Stomach (tissue), 9 donors: ENCODE data around the gene EIF4G1. TPM values are rescaled to one million over a fixed set of nuclear protein-coding genes. Genes with fewer than 3 reads are reported as not detected.

ENCODE experiments used
- DNase-seq, 2 donors: peaks; one replicate each; pipeline versions ENCODE4 v3.0.0 to v3.0.0-alpha.2; 2013 to 2019
- H3K27ac ChIP-seq, 5 donors: fragments of 200-600 bp in 4 of 5; sonication (generic) in 4 of 5; one replicate each; pipeline ENCODE4 v1.5.1; 2013 to 2019; ENCODE audit warnings: mild to moderate bottlenecking in 1 of 5, moderate library complexity in 1 of 5
- H3K27me3 ChIP-seq, 3 donors: fragments of 200-600 bp; sonication (generic); one replicate each; pipeline ENCODE4 v1.5.1; 2017 to 2019; ENCODE audit warnings: mixed run types in 1 of 3
- H3K36me3 ChIP-seq, 4 donors: fragments of 200-600 bp; sonication (generic); 1 replicate in 3 of 4; 2 replicates in 1 of 4; pipeline ENCODE4 v1.5.1; 2016 to 2019
- H3K4me1 ChIP-seq, 4 donors: fragments of 200-600 bp; sonication (generic); one replicate each; pipeline ENCODE4 v1.5.1; 2016 to 2019
- H3K4me3 ChIP-seq, 4 donors: fragments of 200-600 bp; sonication (generic) in 3 of 4; one replicate each; pipeline ENCODE4 v1.5.1; 2016 to 2019; ENCODE audit warnings: mild to moderate bottlenecking in 1 of 4
- H3K9me3 ChIP-seq, 4 donors: fragments of 200-600 bp; sonication (generic); one replicate each; pipeline ENCODE4 v1.5.1; 2016 to 2019
- EP300 ChIP-seq: sonication (generic); formaldehyde crosslinking; IDR thresholded peaks from one replicate; pipeline ENCODE4 v1.6.1; 2017; ENCODE audit warnings: antibody characterized with exemption
- POLR2A ChIP-seq, 4 donors: fragments of 450-650 bp; IDR thresholded peaks; one replicate each; pipeline ENCODE4 v1.6.1; 2016; ENCODE audit warnings: antibody characterized with exemption in 4 of 4, control low read depth in 2 of 4, mild to moderate bottlenecking in 1 of 4, moderate library complexity in 1 of 4
- POLR2AphosphoS5 ChIP-seq, 3 donors: sonication (generic); formaldehyde crosslinking; IDR thresholded peaks; one replicate each; pipeline ENCODE4 v1.6.1; 2016; ENCODE audit warnings: antibody characterized with exemption in 3 of 3
- WGBS, 5 donors: extraction: QIAGEN DNeasy Blood & Tissue Kit in 3 of 5; methylation state at CpG; one replicate each; pipeline versions ENCODE4 v1.1.5 to v1.1.7; 2013 to 2018; 5-methylcytosine and 5-hydroxymethylcytosine counted together
- intact Hi-C: fragments of 100-400 bp; cut with DNase I; formaldehyde crosslinking; loops from one replicate; pipeline ENCODE4 v1.15.1; 2023; ENCODE audit warnings: low total_unique reads
- polyA plus RNA-seq, 3 donors: library from polyadenylated mRNA; stranded (reverse); fragments of 200-250 nt; gene quantifications; one replicate each; pipeline ENCODE4 v1.2.3, GENCODE V29; 2013
- total RNA-seq, 5 donors: library from RNA; depleted of rRNA; stranded (reverse); fragments of >200 nt; gene quantifications; one replicate each; pipeline versions ENCODE4 v1.1.0 to v1.2.3, GENCODE V29; 2014 to 2016
- TF ChIP-seq, protein P1 (sequence below), 7 experiments: fragments of 450-650 bp in 4 of 7; fragments of 200-600 bp in 3 of 7; sonication (generic) in 3 of 7; IDR thresholded peaks; one replicate each; pipeline ENCODE4 v1.5.1; 2016 to 2019; ENCODE audit warnings: antibody characterized with exemption in 7 of 7, control low read depth in 2 of 7, mild to moderate bottlenecking in 1 of 7
- donor health status: healthy with polysubstance abuse.
- donor health status: Bipolar disorder and iron deficiency.
- donor health status: healthy.

EIF4G1 gene
- total and polyA plus RNA-seq, 8 donors: 86.5 to 572 (median 181) TPM

DNA sequence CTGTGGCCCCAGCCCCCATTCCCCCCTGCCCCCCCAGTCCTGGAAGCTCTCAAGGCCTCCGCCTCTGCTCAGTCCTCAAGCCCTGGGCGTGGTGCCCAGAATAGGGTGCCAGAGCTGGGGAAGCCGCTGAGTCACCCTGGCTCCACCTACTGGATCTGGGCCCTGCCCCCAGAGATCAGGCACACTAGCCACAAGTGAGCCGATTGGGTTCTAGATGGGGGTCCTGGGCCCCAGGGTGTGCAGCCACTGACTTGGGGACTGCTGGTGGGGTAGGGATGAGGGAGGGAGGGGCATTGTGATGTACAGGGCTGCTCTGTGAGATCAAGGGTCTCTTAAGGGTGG, 5.7 kb downstream of the EIF4G1 start:
- H3K36me3 ChIP-seq: peaks cover 53 to 91% (median 69%) of the 10 kb centered on the region in 4 donors
- intact Hi-C loops: no loop called here
- H3K4me3 ChIP-seq: peak overlapping the region; percentile 29 to 61 (median 33)
- no peaks in the 10 kb centered on the region for H3K9me3 ChIP-seq
- H3K27me3 ChIP-seq: no peaks in the 10 kb centered on the region
- peak; percentile 95 to 98 for DNase-seq
- H3K4me1 ChIP-seq: peaks cover 57 to 71% (median 63%) of the 10 kb centered on the region in 4 donors
- H3K27ac ChIP-seq: peak overlapping the region; percentile 90 to 99 (median 91)
- 0 to 6% (median 2%) methylated on average over 2 to 4 of the region's 4 CpGs; no CpG with 5 or more reads in 1 of the 5 donors for WGBS, 5 donors
- TF ChIP-seq, protein P1, sequence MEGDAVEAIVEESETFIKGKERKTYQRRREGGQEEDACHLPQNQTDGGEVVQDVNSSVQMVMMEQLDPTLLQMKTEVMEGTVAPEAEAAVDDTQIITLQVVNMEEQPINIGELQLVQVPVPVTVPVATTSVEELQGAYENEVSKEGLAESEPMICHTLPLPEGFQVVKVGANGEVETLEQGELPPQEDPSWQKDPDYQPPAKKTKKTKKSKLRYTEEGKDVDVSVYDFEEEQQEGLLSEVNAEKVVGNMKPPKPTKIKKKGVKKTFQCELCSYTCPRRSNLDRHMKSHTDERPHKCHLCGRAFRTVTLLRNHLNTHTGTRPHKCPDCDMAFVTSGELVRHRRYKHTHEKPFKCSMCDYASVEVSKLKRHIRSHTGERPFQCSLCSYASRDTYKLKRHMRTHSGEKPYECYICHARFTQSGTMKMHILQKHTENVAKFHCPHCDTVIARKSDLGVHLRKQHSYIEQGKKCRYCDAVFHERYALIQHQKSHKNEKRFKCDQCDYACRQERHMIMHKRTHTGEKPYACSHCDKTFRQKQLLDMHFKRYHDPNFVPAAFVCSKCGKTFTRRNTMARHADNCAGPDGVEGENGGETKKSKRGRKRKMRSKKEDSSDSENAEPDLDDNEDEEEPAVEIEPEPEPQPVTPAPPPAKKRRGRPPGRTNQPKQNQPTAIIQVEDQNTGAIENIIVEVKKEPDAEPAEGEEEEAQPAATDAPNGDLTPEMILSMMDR (IDR thresholded peaks at IDR 0.05): no peak
- peak in 2 of 3 donors; percentile 75 to 77 for TF ChIP-seq POLR2AphosphoS5 (IDR thresholded peaks at IDR 0.05)
- no peak for TF ChIP-seq EP300
- no peak for TF ChIP-seq POLR2A (IDR thresholded peaks at IDR 0.05)

DNA sequence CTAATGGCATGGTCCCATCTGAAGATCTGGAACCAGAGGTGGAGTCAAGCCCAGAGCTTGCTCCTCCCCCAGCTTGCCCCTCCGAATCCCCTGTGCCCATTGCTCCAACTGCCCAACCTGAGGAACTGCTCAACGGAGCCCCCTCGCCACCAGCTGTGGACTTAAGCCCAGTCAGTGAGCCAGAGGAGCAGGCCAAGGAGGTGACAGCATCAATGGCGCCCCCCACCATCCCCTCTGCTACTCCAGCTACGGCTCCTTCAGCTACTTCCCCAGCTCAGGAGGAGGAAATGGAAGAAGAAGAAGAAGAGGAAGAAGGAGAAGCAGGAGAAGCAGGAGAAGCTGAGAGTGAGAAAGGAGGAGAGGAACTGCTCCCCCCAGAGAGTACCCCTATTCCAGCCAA, 7.3 kb downstream of the EIF4G1 start:
- Histone ChIP-seq H3K27ac (peak overlapping the region in 4 of 5 donors; percentile 22 to 99 (median 94)), H3K36me3 (peaks cover 69 to 95% (median 84%) of the 10 kb centered on the region in 4 donors), H3K4me1 (peaks cover 46 to 59% (median 51%) of the 10 kb centered on the region in 4 donors), H3K4me3 (no peak overlapping the region), H3K27me3 (no peaks in the 10 kb centered on the region), H3K9me3 (no peaks in the 10 kb centered on the region)
- DNase-seq: no peak
- WGBS, 5 donors: 84 to 91% (median 85%) methylated on average over 5 of the region's 5 CpGs
- intact Hi-C loops: no loop called here
- TF ChIP-seq, protein P1 (IDR thresholded peaks at IDR 0.05): no peak
- TF ChIP-seq EP300: no peak
- no peak for TF ChIP-seq POLR2AphosphoS5 (IDR thresholded peaks at IDR 0.05)
- TF ChIP-seq POLR2A (IDR thresholded peaks at IDR 0.05): no peak

DNA sequence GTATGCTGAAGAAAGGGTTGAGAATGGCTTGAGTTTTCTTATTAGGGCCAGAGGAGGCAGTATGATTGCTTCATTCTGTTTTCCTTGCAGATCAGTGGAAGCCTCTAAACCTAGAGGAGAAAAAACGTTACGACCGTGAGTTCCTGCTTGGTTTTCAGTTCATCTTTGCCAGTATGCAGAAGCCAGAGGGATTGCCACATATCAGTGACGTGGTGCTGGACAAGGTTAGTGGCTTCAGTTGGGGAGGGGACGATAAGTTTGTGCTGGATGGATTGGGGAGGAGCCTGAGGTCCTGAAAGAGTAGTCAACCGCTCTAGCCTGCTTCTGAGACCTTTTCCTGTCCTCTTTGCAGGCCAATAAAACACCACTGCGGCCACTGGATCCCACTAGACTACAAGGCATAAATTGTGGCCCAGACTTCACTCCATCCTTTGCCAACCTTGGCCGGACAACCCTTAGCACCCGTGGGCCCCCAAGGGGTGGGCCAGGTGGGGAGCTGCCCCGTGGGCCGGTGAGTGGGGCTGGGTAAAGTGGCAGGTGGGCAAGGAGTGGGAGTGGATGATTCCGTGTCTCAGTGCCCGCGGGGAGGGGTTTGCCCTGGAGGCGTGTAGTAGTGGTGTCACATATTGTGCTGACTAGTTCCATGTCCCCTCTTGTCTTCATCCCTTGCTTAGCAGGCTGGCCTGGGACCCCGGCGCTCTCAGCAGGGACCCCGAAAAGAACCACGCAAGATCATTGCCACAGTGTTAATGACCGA, 8.5 kb downstream of the EIF4G1 start:
- intact Hi-C loops: no loop called here
- Histone ChIP-seq H3K27ac (peak overlapping the region in 4 of 5 donors; percentile 18 to 99 (median 94)), H3K27me3 (no peaks in the 10 kb centered on the region), H3K4me1 (peaks cover 34 to 46% (median 39%) of the 10 kb centered on the region in 4 donors), H3K4me3 (no peak overlapping the region), H3K36me3 (peaks cover 82 to 96% (median 86%) of the 10 kb centered on the region in 4 donors), H3K9me3 (no peaks in the 10 kb centered on the region)
- TF ChIP-seq EP300 (no peak), POLR2AphosphoS5 (IDR thresholded peaks at IDR 0.05) (no peak), POLR2A (IDR thresholded peaks at IDR 0.05) (no peak)
- TF ChIP-seq, protein P1 (IDR thresholded peaks at IDR 0.05): no peak
- DNase-seq: no peak
- WGBS, 5 donors: 83 to 90% (median 86%) methylated on average over 20 of the region's 20 CpGs

DNA sequence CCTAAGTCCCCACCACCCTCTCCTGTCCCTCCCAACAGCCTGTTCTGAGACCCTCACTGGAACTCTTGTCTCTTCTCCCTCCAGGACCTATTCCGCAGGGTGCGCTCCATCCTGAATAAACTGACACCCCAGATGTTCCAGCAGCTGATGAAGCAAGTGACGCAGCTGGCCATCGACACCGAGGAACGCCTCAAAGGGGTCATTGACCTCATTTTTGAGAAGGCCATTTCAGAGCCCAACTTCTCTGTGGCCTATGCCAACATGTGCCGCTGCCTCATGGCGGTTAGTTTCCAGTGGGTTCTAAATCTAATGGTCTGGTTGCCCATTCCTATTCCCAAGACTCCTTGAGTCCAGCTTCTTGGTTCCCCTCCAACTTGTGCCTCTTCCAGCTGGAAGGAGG, 9.3 kb downstream of the EIF4G1 start:
- intact Hi-C loops: no loop called here
- 83 to 90% (median 85%) methylated on average over 8 of the region's 8 CpGs for WGBS, 5 donors
- Histone ChIP-seq H3K9me3 (no peaks in the 10 kb centered on the region), H3K4me3 (no peak overlapping the region), H3K27ac (peak overlapping the region in 2 of 5 donors; percentile 18 to 27), H3K4me1 (peaks cover 27 to 38% (median 31%) of the 10 kb centered on the region in 4 donors), H3K27me3 (no peaks in the 10 kb centered on the region), H3K36me3 (peaks cover 85 to 96% (median 87%) of the 10 kb centered on the region in 4 donors)
- TF ChIP-seq, protein P1 (IDR thresholded peaks at IDR 0.05): no peak
- TF ChIP-seq POLR2A (IDR thresholded peaks at IDR 0.05) (no peak), POLR2AphosphoS5 (IDR thresholded peaks at IDR 0.05) (no peak)
- no peak for DNase-seq
